HG03196 (cell line): ENCODE results near the gene SYTL3.
A peak's percentile ranks its signal among the peaks of the same experiment; 100 is the strongest.
"Not testable (repeated sequence)": the region's sequence is repeated elsewhere in the genome, so short reads cannot be mapped to it uniquely, and the experiment has no call there.

Experiments used
- ATAC-seq: cut with Tn5 transposase; IDR thresholded peaks from one replicate; pipeline ENCODE4 v1.9.1; 2021; ENCODE audit not compliant: unreplicated experiment

Gene SYTL3

GRCh38 chr6:158786645-158787304 is 136.9 kb downstream of the SYTL3 start:
- no peak for ATAC-seq

GRCh38 chr6:158787395-158787794 is 137.5 kb downstream of the SYTL3 start:
- ATAC-seq: no peak

GRCh38 chr6:158789115-158789917 is 139.5 kb downstream of the SYTL3 start:
- ATAC-seq: no peak

GRCh38 chr6:158791274-158791855 is 141.5 kb downstream of the SYTL3 start:
- ATAC-seq: no peak

GRCh38 chr6:158792505-158792904 is 142.7 kb downstream of the SYTL3 start:
- ATAC-seq: not testable (repeated sequence)

GRCh38 chr6:158793432-158793831 is 143.6 kb downstream of the SYTL3 start:
- no peak for ATAC-seq

GRCh38 chr6:158795516-158795915 is 145.7 kb downstream of the SYTL3 start:
- no peak for ATAC-seq

- no peak for ATAC-seq
Measured at GRCh38 chr6:158796353-158796752, 146.5 kb downstream of the SYTL3 start.

GRCh38 chr6:158797331-158798310 is 147.8 kb downstream of the SYTL3 start:
- no peak for ATAC-seq

GRCh38 chr6:158798311-158798710 is 148.5 kb downstream of the SYTL3 start:
- no peak for ATAC-seq

- no peak for ATAC-seq
Measured at GRCh38 chr6:158799051-158799792, 149.4 kb downstream of the SYTL3 start.

GRCh38 chr6:158801655-158802294 is 151.9 kb downstream of the SYTL3 start:
- ATAC-seq: no peak

- peak; percentile 42 for ATAC-seq
Measured at GRCh38 chr6:158803733-158804143, 153.9 kb downstream of the SYTL3 start.

GRCh38 chr6:158804207-158804606 is 154.4 kb downstream of the SYTL3 start:
- no peak for ATAC-seq

GRCh38 chr6:158805698-158806377 is 156.0 kb downstream of the SYTL3 start:
- no peak for ATAC-seq

GRCh38 chr6:158807515-158808441 is 157.9 kb downstream of the SYTL3 start:
- no peak for ATAC-seq

GRCh38 chr6:158808442-158808833 is 158.6 kb downstream of the SYTL3 start:
- no peak for ATAC-seq
